ENCODE measurements around the gene OGG1.

The OGG1 gene

GRCh38 chr3:9791790-9792404 lies 42.1 kb downstream of the OGG1 start:
- Histone ChIP-seq H3K4me1 (ENCODE audit: control insufficient read depth in 5 of 5, insufficient read depth in 5 of 5, low read length in 5 of 5) (peaks cover 2 to 36% (median 29%) of the 10 kb centered on the region in 5 donors), H3K27me3 (ENCODE audit: control insufficient read depth in 5 of 5, insufficient read depth in 4 of 5, low read length in 5 of 5) (no peaks in the 10 kb centered on the region), H3K27ac (ENCODE audit: low read depth, low read length) (peak overlapping the region; percentile 97), H3K9ac (ENCODE audit: low read length in 5 of 5) (peak overlapping the region in 4 of 5 donors; percentile 74 to 98 (median 92)), H3K9me3 (ENCODE audit: control insufficient read depth in 5 of 5, low read length in 5 of 5) (no peaks in the 10 kb centered on the region), H3K4me3 (ENCODE audit: low read depth in 1 of 5, low read length in 5 of 5) (peak overlapping the region; percentile 67 to 99 (median 83)), H3K36me3 (ENCODE audit: control insufficient read depth in 5 of 5, insufficient read depth in 5 of 5, low read length in 5 of 5) (peaks cover 8 to 37% (median 28%) of the 10 kb centered on the region in 5 donors)

GRCh38 chr3:9792405-9793160 lies 42.8 kb downstream of the OGG1 start, which contains the start of the genes ARPC4 and TADA3:
Gene ARPC4 (plus strand): TSS chr3:9793082. CDS start chr3:9793122, 40 bp downstream.
Gene TADA3 (minus strand): TSS chr3:9792473. CDS start chr3:9791466, 1,007 bp downstream.
- peak within 1 kb of the TSS; percentile 86 to 99 (median 97) for H3K9ac ChIP-seq (ENCODE audit: low read length in 5 of 5)
- peaks cover 2 to 40% (median 29%) of the 10 kb centered on the region in 5 donors for H3K4me1 ChIP-seq (ENCODE audit: control insufficient read depth in 5 of 5, insufficient read depth in 5 of 5, low read length in 5 of 5)
- peaks cover 4 to 37% (median 28%) of the 10 kb centered on the region in 5 donors for H3K36me3 ChIP-seq (ENCODE audit: control insufficient read depth in 5 of 5, insufficient read depth in 5 of 5, low read length in 5 of 5)
- H3K27me3 ChIP-seq (ENCODE audit: control insufficient read depth in 5 of 5, insufficient read depth in 4 of 5, low read length in 5 of 5), result no peaks in the 10 kb centered on the region
- peak within 1 kb of the TSS; percentile 72 to 99 (median 96) for H3K4me3 ChIP-seq (ENCODE audit: low read depth in 1 of 5, low read length in 5 of 5)
- H3K9me3 ChIP-seq (ENCODE audit: control insufficient read depth in 5 of 5, low read length in 5 of 5), result no peaks in the 10 kb centered on the region
- H3K27ac ChIP-seq (ENCODE audit: low read depth, low read length), result peak within 1 kb of the TSS; percentile 97

- Histone ChIP-seq H3K27me3 (ENCODE audit: control insufficient read depth in 5 of 5, insufficient read depth in 4 of 5, low read length in 5 of 5) (no peaks in the 10 kb centered on the region), H3K9ac (ENCODE audit: low read length in 5 of 5) (peak overlapping the region; percentile 86 to 99 (median 97)), H3K36me3 (ENCODE audit: control insufficient read depth in 5 of 5, insufficient read depth in 5 of 5, low read length in 5 of 5) (peaks cover 8 to 40% (median 31%) of the 10 kb centered on the region in 5 donors), H3K27ac (ENCODE audit: low read depth, low read length) (peak overlapping the region; percentile 97), H3K4me3 (ENCODE audit: low read depth in 1 of 5, low read length in 5 of 5) (peak overlapping the region; percentile 72 to 99 (median 96)), H3K9me3 (ENCODE audit: control insufficient read depth in 5 of 5, low read length in 5 of 5) (no peaks in the 10 kb centered on the region), H3K4me1 (ENCODE audit: control insufficient read depth in 5 of 5, insufficient read depth in 5 of 5, low read length in 5 of 5) (peaks cover 2 to 40% (median 29%) of the 10 kb centered on the region in 5 donors)
These were observed 43.5 kb downstream of the OGG1 start for GRCh38 chr3:9793161-9793781.

GRCh38 chr3:9794400-9794799 lies 44.6 kb downstream of the OGG1 start:
- H3K27ac ChIP-seq (ENCODE audit: low read depth, low read length), result peak overlapping the region; percentile 97
- peaks cover 12 to 44% (median 38%) of the 10 kb centered on the region in 5 donors for H3K36me3 ChIP-seq (ENCODE audit: control insufficient read depth in 5 of 5, insufficient read depth in 5 of 5, low read length in 5 of 5)
- H3K9ac ChIP-seq (ENCODE audit: low read length in 5 of 5), result no peak overlapping the region
- H3K4me1 ChIP-seq (ENCODE audit: control insufficient read depth in 5 of 5, insufficient read depth in 5 of 5, low read length in 5 of 5), result peaks cover 2 to 40% (median 29%) of the 10 kb centered on the region in 5 donors
- H3K4me3 ChIP-seq (ENCODE audit: low read depth in 1 of 5, low read length in 5 of 5), result no peak overlapping the region
- H3K27me3 ChIP-seq (ENCODE audit: control insufficient read depth in 5 of 5, insufficient read depth in 4 of 5, low read length in 5 of 5), result no peaks in the 10 kb centered on the region
- no peaks in the 10 kb centered on the region for H3K9me3 ChIP-seq (ENCODE audit: control insufficient read depth in 5 of 5, low read length in 5 of 5)

- Histone ChIP-seq H3K36me3 (ENCODE audit: control insufficient read depth in 5 of 5, insufficient read depth in 5 of 5, low read length in 5 of 5) (peaks cover 15 to 44% (median 38%) of the 10 kb centered on the region in 5 donors), H3K4me3 (ENCODE audit: low read depth in 1 of 5, low read length in 5 of 5) (no peak overlapping the region), H3K4me1 (ENCODE audit: control insufficient read depth in 5 of 5, insufficient read depth in 5 of 5, low read length in 5 of 5) (peaks cover 2 to 40% (median 29%) of the 10 kb centered on the region in 5 donors), H3K27ac (ENCODE audit: low read depth, low read length) (no peak overlapping the region), H3K9ac (ENCODE audit: low read length in 5 of 5) (peak overlapping the region in 1 of 5 donors; percentile 20), H3K27me3 (ENCODE audit: control insufficient read depth in 5 of 5, insufficient read depth in 4 of 5, low read length in 5 of 5) (no peaks in the 10 kb centered on the region), H3K9me3 (ENCODE audit: control insufficient read depth in 5 of 5, low read length in 5 of 5) (no peaks in the 10 kb centered on the region)
These were observed 45.5 kb downstream of the OGG1 start for GRCh38 chr3:9795207-9795606.

GRCh38 chr3:9797196-9797945 lies 47.6 kb downstream of the OGG1 start:
- Histone ChIP-seq H3K36me3 (ENCODE audit: control insufficient read depth in 5 of 5, insufficient read depth in 5 of 5, low read length in 5 of 5) (peaks cover 20 to 60% (median 47%) of the 10 kb centered on the region in 5 donors), H3K9me3 (ENCODE audit: control insufficient read depth in 5 of 5, low read length in 5 of 5) (no peaks in the 10 kb centered on the region), H3K4me3 (ENCODE audit: low read depth in 1 of 5, low read length in 5 of 5) (no peak overlapping the region), H3K9ac (ENCODE audit: low read length in 5 of 5) (no peak overlapping the region), H3K27me3 (ENCODE audit: control insufficient read depth in 5 of 5, insufficient read depth in 4 of 5, low read length in 5 of 5) (no peaks in the 10 kb centered on the region), H3K4me1 (ENCODE audit: control insufficient read depth in 5 of 5, insufficient read depth in 5 of 5, low read length in 5 of 5) (peaks cover 2 to 28% (median 20%) of the 10 kb centered on the region in 5 donors), H3K27ac (ENCODE audit: low read depth, low read length) (no peak overlapping the region)

GRCh38 chr3:9800529-9800928 lies 50.8 kb downstream of the OGG1 start:
- no peaks in the 10 kb centered on the region for H3K27me3 ChIP-seq (ENCODE audit: control insufficient read depth in 5 of 5, insufficient read depth in 4 of 5, low read length in 5 of 5)
- H3K9me3 ChIP-seq (ENCODE audit: control insufficient read depth in 5 of 5, low read length in 5 of 5), result no peaks in the 10 kb centered on the region
- no peak overlapping the region for H3K27ac ChIP-seq (ENCODE audit: low read depth, low read length)
- H3K4me3 ChIP-seq (ENCODE audit: low read depth in 1 of 5, low read length in 5 of 5), result no peak overlapping the region
- no peak overlapping the region for H3K9ac ChIP-seq (ENCODE audit: low read length in 5 of 5)
- peaks cover 28 to 83% (median 76%) of the 10 kb centered on the region in 5 donors for H3K36me3 ChIP-seq (ENCODE audit: control insufficient read depth in 5 of 5, insufficient read depth in 5 of 5, low read length in 5 of 5)
- peaks cover 0 to 10% (median under 1%) of the 10 kb centered on the region in 5 donors for H3K4me1 ChIP-seq (ENCODE audit: control insufficient read depth in 5 of 5, insufficient read depth in 5 of 5, low read length in 5 of 5)

GRCh38 chr3:9803494-9803893 lies 53.7 kb downstream of the OGG1 start:
- H3K27ac ChIP-seq (ENCODE audit: low read depth, low read length), result no peak overlapping the region
- no peaks in the 10 kb centered on the region for H3K27me3 ChIP-seq (ENCODE audit: control insufficient read depth in 5 of 5, insufficient read depth in 4 of 5, low read length in 5 of 5)
- no peak overlapping the region for H3K4me3 ChIP-seq (ENCODE audit: low read depth in 1 of 5, low read length in 5 of 5)
- H3K9me3 ChIP-seq (ENCODE audit: control insufficient read depth in 5 of 5, low read length in 5 of 5), result no peaks in the 10 kb centered on the region
- H3K9ac ChIP-seq (ENCODE audit: low read length in 5 of 5), result no peak overlapping the region
- peaks cover 24 to 90% (median 79%) of the 10 kb centered on the region in 5 donors for H3K36me3 ChIP-seq (ENCODE audit: control insufficient read depth in 5 of 5, insufficient read depth in 5 of 5, low read length in 5 of 5)
- H3K4me1 ChIP-seq (ENCODE audit: control insufficient read depth in 5 of 5, insufficient read depth in 5 of 5, low read length in 5 of 5), result no peaks in the 10 kb centered on the region

GRCh38 chr3:9804996-9805395 lies 55.2 kb downstream of the OGG1 start:
- Histone ChIP-seq H3K9ac (ENCODE audit: low read length in 5 of 5) (no peak overlapping the region), H3K27me3 (ENCODE audit: control insufficient read depth in 5 of 5, insufficient read depth in 4 of 5, low read length in 5 of 5) (no peaks in the 10 kb centered on the region), H3K36me3 (ENCODE audit: control insufficient read depth in 5 of 5, insufficient read depth in 5 of 5, low read length in 5 of 5) (peaks cover 15 to 74% (median 65%) of the 10 kb centered on the region in 5 donors), H3K27ac (ENCODE audit: low read depth, low read length) (no peak overlapping the region), H3K4me3 (ENCODE audit: low read depth in 1 of 5, low read length in 5 of 5) (no peak overlapping the region), H3K4me1 (ENCODE audit: control insufficient read depth in 5 of 5, insufficient read depth in 5 of 5, low read length in 5 of 5) (peaks cover 0 to 10% (median 7%) of the 10 kb centered on the region in 5 donors), H3K9me3 (ENCODE audit: control insufficient read depth in 5 of 5, low read length in 5 of 5) (no peaks in the 10 kb centered on the region)
